T-helper 2 cell treated with Interferon-gamma antibody and Interleukin-4, amounts not matched to agents 5 μg/mL and 100 μg/mL, for 36 hours (primary cell): Measurements from ENCODE around the gene SLC10A3.
A peak's percentile ranks its signal among the peaks of the same experiment; 100 is the strongest.

Experiments
- DNase-seq: peaks from one replicate; pipeline ENCODE4 v3.0.0; 2021; ENCODE audit warnings: low spot score
- H3K27ac Mint-ChIP-seq: one replicate; pipeline ENCODE4 v1.8.0; 2021; ENCODE audit warnings: mild to moderate bottlenecking, mixed read lengths
- H3K27me3 Mint-ChIP-seq: one replicate; pipeline ENCODE4 v1.8.0; 2021; ENCODE audit warnings: low read depth, mixed read lengths
- H3K36me3 Mint-ChIP-seq: one replicate; pipeline ENCODE4 v1.8.0; 2021; ENCODE audit warnings: low read depth, mixed read lengths
- H3K4me1 Mint-ChIP-seq: one replicate; pipeline ENCODE4 v1.8.0; 2021; ENCODE audit warnings: low read depth, mixed read lengths
- H3K4me3 Mint-ChIP-seq: one replicate; pipeline ENCODE4 v1.8.0; 2022; ENCODE audit warnings: mild to moderate bottlenecking, moderate library complexity, mixed read lengths
- H3K9me3 Mint-ChIP-seq: one replicate; pipeline ENCODE4 v1.8.0; 2021; ENCODE audit warnings: mixed read lengths

Gene SLC10A3

GRCh38 chrX:154439841-154440240 is 50.6 kb downstream of the SLC10A3 start:
- no peaks in the 10 kb centered on the region for H3K9me3 Mint-ChIP-seq
- H3K27me3 Mint-ChIP-seq: no peaks in the 10 kb centered on the region
- peaks cover 22% of the 10 kb centered on the region for H3K36me3 Mint-ChIP-seq
- no peak for DNase-seq
- no peak overlapping the region for H3K4me3 Mint-ChIP-seq
- H3K27ac Mint-ChIP-seq: no peak overlapping the region
- peaks cover 19% of the 10 kb centered on the region for H3K4me1 Mint-ChIP-seq

- H3K36me3 Mint-ChIP-seq: peaks cover 22% of the 10 kb centered on the region
- H3K27me3 Mint-ChIP-seq: no peaks in the 10 kb centered on the region
- H3K27ac Mint-ChIP-seq: peak overlapping the region; percentile 82
- H3K9me3 Mint-ChIP-seq: no peaks in the 10 kb centered on the region
- DNase-seq: no peak
- peak overlapping the region; percentile 87 for H3K4me3 Mint-ChIP-seq
- peaks cover 16% of the 10 kb centered on the region for H3K4me1 Mint-ChIP-seq
These were observed 52.2 kb downstream of the SLC10A3 start for GRCh38 chrX:154437971-154438893.
